Limb (tissue), 2 donors: ENCODE data around the gene ASCC1.
"Not testable (repeated sequence)": the region's sequence is repeated elsewhere in the genome, so short reads cannot be mapped to it uniquely, and the experiment has no call there.

Source experiments
- DNase-seq, 2 donors: peaks; one replicate each; pipeline ENCODE4 v3.0.0-alpha.2; 2016; ENCODE audit errors: extremely low spot score in 2 of 2

ASCC1 gene

DNA sequence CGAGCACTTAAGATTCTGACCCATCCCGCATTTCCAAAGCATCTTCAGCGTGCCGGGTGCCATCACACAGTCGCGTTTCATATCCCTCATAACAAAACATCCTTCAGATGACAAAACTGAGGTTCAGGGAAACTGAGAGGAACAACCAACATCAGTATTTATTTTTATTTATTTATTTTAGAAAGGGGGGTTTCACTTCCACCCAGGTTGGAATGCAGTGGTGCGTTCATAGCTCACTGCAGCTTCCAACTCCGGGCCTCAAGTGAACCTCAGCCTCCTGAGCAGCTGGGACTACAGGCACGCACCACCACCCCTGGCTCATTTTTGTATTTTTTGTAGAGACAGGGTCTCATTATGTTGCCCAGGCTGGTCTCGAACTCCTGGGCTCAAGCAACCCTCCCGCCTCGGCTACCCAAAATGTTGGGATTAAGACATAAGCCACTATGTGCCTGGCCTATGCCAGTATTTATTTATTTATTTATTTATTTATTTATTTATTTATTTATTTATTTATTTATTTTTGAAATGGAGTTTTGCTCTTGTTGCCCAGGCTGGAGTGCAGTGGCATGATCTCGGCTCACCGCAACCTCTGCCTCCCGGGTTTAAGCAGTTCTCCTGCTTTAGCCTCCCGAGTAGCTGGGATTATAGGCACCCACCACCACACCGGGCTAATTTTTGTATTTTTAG is 33.2 kb upstream of the ASCC1 start:
- DNase-seq, result not testable (repeated sequence)

- peak; percentile 73 to 85 for DNase-seq
These were observed 32.5 kb upstream of the ASCC1 start for GRCh38 chr10:72248468-72249151.

DNA sequence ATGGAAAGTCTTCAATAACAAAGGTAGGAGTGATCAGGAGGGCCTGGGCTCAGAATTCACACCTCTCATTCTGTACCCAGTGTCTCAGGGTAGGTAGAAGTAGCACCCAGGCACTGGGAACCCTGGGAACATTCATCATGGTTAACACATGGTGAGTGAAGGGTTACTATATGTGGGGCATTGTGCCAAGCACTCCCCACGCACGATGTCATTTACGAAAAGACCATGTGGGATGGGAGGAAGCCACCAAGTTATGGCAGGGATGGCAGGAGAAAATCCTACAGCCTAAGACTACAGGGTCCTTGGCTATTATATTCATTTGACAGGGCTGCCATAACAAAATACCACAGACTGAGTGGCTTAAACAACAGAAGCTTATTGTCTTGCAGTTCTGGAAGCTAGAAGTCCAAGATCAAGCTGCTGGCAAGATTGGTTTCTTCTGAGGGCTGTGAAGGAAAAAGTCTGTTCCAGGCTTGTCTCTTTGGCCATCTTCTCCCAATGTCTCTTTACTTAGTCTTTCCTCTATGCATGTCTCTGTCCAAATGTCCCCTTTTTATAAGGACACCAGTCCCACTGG is 30.0 kb upstream of the ASCC1 start:
- no peak for DNase-seq

DNA sequence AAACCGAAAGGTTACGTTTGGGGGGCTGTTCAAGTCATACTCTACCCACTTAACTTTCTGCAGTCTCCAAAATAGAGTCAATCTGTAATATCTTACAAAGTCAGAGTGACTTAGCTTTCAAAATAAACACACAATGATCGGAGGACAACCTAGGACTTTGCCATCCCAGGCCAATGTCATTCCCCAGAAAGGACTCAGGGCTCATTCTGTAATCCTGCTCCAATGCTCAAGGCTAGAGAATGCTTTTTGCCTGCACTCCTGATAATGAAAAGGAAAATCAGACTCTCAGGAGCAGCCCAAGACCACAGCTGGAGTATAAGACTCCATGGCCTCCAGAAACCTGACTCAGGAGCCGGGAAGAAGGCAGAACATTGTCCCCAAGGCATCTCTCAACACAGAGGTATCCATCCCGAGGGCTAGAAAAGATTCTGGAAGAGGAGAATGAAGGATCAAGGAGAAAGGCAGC is 28.5 kb upstream of the ASCC1 start:
- DNase-seq, result no peak

GRCh38 chr10:72243822-72244437 is 27.9 kb upstream of the ASCC1 start:
- peak in 1 of 2 donors; percentile 87 for DNase-seq

- peak in 1 of 2 donors; percentile 57 for DNase-seq
These were observed 26.6 kb upstream of the ASCC1 start for GRCh38 chr10:72242675-72243074.

DNA sequence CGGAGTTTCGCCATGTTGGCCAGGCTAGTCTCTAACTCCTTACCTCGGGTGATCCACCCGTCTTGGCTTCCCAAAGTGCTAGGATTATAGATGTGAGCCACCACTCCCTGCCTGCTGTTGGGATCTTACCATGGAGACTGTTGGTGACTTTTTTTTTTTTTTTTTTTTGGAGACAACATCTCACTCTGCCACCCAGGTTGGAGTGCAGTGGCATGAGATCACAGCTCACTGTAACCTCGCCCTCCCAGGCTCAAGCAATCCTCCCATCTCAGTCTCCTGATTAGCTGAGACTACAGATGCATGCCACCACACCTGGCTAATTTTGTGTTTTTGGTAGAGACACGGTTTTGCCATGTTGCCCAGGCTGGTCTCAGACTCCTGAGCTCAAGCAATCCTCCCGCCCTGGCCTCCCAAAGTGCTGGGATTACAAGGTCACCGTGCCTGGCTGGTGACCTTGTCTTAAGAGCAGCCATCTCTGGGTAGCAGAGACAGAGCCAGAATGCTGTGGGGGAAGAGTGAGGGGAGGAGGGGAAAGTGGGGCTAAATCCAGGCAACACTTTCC is 25.7 kb upstream of the ASCC1 start:
- no peak for DNase-seq

GRCh38 chr10:72240371-72240770 is 24.3 kb upstream of the ASCC1 start:
- no peak for DNase-seq

- no peak for DNase-seq
These were observed 23.3 kb upstream of the ASCC1 start for GRCh38 chr10:72239409-72239808.

DNA sequence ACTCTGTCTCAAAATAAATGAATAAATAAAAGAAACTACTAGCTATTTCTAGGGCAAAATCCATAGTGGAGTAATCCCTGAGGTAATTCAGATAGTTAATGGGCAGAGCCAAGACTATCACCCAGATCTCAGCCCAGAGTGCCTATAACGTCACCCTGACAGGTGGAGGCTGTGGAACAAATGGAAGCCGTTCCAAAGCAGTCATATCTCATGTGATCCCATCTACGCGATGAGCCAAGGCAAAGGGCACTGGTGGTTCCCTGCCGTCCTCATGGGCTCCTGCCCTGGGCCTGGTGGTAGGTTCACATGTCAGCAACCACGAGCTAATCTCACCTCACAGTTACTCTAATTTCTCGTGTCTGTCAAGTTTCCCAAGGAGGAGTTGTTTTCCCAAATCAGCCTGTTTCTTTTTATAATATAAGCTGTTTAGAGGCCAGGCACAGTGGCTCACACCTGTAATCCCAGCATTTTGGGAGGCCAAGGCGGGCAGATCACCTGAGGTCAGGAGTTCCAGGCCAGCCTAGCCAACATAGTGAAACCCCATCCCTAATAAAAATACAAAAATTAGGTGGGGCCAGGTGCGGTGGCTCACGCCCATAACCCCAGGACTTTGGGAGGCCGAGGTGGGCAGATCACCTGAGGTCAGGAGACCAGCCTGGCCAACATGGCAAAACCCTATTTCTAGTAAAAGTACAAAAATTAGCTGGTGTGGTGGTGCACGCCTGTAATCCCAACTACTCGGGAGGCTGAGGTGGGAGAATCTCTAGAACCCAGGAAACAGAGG is 22.5 kb upstream of the ASCC1 start:
- no peak for DNase-seq

DNA sequence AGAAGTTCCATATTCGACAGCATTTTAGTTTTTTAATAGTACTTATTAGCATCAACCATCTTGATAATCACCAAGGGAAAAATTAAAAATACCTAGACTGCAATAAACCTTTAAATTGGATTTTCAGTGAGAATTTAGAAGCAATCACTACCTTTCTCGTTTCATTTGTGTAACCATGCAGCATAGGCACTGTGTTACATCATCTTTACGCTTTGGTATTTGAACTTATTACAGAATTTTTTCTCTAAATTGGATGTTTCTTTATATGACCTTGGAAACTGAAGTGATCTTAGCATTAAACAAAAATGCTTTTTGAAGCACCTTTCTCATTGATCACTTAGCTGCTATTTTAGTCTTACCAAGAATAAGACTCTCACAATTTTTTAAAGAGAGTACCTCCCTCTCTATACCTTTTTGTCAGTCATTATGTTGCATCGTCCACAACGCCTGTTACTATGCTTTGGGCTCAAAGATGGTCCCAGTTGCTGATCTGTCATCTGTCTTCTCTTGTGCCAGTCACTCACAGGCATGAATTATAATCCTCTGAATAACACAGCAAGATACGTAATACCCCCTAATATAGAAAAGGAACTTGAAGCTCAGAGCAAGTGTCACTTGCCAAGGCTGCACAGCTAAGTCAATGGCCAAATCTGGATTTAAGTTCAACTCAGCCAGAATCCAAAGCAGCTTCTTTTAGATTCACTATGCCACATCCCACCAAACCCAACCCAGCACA is 19.6 kb upstream of the ASCC1 start:
- no peak for DNase-seq

GRCh38 chr10:72234560-72235095 is 18.6 kb upstream of the ASCC1 start:
- DNase-seq, result no peak

DNA sequence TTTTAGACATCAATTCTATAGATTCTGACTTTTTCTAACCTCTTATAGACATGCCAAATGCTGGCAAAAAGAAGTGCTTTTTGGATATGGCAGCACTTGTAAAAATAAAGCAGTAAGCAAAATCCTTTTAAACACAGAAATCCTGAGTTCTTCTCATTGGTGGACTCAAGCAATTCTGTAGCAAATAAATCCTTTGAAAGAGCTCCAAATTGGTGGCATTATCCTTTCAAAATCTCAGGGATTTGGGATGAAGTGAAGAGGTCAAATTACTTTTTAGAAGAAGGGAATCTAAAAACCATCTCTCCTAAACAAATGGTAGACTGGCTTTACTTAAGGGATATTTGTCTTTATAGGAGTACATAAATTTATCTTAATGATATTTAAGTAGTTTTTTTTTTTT is 17.5 kb upstream of the ASCC1 start:
- no peak for DNase-seq

DNA sequence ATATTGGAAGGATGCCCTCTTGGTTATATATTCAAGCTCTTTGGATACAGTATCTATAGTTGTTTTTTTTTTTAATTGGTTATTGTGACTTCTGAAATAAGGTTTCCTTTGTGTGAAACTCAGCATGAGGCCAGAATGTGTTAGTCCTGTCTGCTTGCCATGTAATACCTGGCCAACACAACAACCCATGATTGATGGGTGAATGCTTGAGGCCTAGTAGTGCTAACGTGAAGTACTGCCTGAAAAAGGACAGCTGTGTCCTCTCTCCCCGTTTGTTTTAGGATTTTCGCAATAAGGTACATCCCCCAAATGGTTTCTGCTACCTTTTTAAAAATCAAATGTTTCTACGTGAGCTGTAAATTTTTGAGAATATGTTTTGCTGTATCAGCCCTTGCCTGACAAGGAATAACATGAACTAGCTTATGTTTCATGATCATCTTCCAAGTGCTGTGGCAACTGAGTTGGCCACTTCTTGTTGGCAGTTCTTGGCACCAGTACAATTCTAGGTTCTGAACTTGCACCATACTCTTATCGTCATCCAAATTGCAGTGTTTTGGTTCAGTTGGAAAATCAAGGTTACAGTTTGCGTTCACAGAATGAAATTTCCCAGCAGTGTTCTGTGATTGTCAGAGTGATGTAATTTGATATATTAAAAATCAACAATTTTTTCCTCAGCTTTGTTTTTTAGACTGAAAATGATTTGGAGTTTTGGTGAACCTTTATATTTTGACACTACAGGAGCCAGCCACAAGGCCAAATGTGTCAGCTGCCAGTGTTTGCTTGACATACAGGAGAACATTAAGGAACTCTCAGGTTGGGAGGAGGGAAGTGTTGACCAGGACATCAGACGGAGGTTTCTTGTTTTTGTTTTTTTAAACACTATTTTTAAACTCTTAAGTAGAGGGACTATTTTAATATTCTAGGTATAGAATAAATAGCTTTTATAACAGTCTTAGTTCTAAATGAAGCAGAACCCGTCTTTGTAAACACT is 13.5 kb upstream of the ASCC1 start:
- DNase-seq, result no peak

- DNase-seq, result no peak
These were observed 12.3 kb upstream of the ASCC1 start for GRCh38 chr10:72228318-72228751.

GRCh38 chr10:72227826-72228225 is 11.8 kb upstream of the ASCC1 start:
- DNase-seq, result no peak

DNA sequence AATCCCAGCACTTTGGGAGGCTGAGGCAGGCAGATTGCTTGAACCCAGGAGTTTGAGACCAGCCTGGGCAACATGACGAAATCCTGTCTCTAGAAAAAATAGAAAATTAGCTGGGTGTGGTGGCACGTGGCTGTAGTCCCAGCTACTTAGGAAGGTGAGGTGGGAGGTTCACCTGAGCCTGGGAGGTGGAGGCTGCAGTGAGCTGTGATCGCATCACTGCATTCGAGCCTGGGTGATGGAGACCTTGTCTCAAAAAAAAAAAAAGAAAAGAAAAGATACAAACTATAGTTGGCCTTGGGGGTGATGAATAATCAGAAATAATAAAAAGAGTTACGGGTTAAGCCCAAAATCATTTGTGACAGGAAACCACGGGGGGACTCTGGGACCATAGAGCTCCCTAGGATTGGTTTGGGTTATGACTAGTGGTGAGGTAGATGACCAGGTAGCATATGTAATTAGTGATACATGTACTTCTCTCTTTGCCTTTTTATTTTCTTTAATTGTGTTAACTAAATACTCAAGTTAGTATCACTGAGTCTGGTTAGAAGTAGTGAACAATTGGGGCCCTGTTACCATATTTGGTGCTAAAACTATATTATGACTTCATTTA is 10.4 kb upstream of the ASCC1 start:
- no peak for DNase-seq

- not testable (repeated sequence) for DNase-seq
These were observed 8.1 kb upstream of the ASCC1 start for GRCh38 chr10:72224191-72224590.

DNA sequence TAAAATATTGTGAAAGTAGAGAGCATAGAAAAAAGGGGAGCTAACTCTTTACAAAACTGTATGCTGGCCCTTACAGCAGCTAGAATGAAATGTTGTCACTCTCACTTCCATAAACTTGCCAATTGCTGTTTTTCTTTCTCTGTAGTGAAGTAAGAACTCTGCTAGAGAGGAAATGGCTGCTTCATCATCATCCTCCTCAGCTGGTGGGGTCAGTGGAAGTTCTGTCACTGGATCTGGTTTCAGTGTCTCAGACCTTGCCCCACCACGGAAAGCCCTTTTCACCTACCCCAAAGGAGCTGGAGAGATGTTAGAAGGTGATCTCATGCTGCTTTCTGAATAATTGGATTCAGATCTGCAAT is 7.6 kb upstream of the ASCC1 start:
- no peak for DNase-seq
